HG02623 (cell line): ENCODE results near the gene TCP11L2.
"Not testable (repeated sequence)": the region's sequence is repeated elsewhere in the genome, so short reads cannot be mapped to it uniquely, and the experiment has no call there.

Source experiments
- ATAC-seq: cut with Tn5 transposase; IDR thresholded peaks from one replicate; pipeline ENCODE4 v1.9.1; 2021; ENCODE audit warnings: moderate library complexity; ENCODE audit not compliant: unreplicated experiment

The TCP11L2 gene

DNA sequence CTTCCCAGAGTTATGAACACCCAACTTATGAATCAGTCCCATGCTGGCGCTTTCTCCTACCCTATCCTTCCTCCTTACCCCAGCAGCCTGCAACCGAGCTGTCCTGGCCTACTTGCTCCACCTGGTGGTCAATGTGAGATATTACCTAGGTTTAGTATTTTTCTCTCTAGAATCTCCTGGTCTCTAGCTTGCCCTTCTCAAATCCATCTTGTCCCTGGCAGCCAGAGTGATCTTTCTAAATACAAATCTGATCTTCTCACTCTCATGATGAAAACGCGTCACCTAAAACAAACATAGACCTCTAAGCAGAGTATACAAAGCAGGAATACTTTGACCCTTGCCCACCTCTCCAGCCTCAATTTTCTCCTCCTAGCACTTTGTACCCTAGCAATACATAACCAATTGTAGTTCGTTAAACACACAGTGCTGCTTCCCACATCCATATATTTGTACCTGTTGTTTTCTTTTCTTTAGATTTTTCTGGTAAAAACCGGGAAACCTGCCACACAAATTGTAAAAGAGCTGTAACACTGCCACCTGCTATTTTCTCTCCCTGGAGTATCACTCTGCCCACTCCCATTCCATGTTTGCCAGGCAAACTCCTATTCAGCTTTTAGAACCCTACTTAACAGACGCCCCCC, 20.0 kb upstream of the TCP11L2 start:
- no peak for ATAC-seq

GRCh38 chr12:106284358-106285105, 18.0 kb upstream of the TCP11L2 start:
- no peak for ATAC-seq

DNA sequence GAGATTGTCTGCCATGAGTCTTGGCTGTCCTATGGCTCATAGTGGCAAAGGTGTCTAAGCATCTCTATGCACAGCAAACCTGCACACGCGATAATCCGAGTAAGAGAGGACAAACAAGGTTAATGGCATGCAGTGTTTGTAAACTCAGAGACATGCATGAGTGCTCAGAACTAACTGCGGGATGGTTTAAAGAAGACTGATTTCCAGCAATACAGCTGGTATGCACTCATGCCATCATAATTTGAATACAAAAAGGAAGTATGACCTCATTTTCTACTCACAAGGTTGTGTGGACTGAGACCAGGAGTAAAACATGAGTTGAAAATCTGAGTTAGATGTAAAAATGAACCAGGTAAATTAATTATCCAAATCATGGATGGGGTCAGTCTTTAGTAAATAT, 16.6 kb upstream of the TCP11L2 start:
- ATAC-seq, result no peak

- ATAC-seq, result not testable (repeated sequence)
These were observed 15.9 kb upstream of the TCP11L2 start for GRCh38 chr12:106286576-106287162.

- ATAC-seq, result no peak
These were observed 15.2 kb upstream of the TCP11L2 start for GRCh38 chr12:106287364-106287763.

GRCh38 chr12:106288101-106288493, 14.4 kb upstream of the TCP11L2 start:
- ATAC-seq, result no peak

DNA sequence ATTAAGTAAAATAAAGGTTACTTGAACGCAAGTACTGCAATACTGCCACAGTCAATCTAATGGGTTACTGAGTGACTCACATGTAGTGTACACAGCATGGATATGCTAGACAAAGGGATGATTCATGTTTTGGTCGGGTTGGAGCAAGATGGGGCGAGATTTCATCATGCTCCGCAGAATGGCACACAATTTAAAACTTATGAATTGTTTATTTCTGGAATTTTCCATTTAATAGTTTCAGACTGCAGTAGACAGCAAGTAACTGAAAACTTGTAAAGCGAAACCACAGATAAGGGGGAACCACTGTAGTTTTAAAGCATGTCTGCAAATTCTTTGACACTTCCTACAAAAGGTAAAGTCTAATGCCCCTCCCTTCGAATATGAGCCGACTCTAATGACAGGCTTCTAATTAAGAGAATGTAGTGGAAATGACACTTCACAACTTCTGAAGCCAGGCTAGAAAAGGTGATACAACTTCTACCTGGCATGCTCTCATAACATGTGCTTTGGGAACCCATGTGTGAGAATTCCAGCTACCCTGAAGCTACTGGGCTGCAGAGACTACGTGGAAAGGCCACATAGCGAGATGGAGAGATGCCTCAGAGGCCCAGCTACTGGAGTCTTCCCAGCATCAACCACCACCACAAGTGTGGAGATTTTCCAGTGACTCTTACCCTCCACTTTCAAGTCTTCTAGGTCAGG, 13.9 kb upstream of the TCP11L2 start:
- no peak for ATAC-seq

DNA sequence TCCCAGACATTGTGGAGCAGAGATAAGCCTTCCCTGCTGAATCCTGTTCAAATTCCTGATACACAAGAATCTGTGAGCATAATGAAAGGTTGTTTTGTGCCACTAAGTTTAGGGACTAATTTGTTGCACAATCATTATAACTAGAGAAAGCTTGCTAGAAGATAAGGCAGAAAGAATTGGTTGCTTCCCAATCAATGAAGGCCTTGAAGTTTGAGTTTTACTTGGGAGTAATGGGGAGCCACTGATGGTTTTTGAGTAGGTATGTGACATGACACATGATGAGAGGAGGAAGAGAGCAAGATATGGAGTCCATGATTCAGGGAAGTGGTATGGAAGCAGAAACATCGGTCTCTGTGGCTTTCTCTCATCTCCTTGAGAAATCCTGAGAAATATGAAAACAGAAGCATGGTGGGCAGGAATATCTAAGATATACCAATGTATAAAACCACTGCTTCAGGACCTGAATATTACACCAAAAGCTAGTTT, 13.3 kb upstream of the TCP11L2 start:
- ATAC-seq, result no peak

- ATAC-seq, result no peak
These were observed 11.9 kb upstream of the TCP11L2 start for GRCh38 chr12:106290666-106291065.

DNA sequence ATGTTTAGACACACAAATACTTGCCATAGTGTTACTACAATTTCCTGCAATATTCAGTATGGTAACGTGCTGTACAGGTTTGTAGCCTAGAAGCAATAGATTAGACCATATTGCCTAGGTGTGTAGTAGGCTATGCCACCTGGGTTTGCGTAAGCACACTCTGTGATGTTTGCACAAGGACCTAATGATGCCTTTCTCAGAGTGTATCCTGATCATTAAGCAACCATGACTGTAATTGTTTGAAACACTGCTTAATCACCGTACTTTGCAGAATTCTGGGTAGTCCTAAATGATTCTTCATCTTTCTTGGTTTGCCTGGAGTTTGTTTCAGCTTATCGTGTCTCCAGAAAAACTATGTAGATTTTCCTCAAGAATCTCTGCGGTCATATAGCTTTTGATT, 11.2 kb upstream of the TCP11L2 start:
- no peak for ATAC-seq

DNA sequence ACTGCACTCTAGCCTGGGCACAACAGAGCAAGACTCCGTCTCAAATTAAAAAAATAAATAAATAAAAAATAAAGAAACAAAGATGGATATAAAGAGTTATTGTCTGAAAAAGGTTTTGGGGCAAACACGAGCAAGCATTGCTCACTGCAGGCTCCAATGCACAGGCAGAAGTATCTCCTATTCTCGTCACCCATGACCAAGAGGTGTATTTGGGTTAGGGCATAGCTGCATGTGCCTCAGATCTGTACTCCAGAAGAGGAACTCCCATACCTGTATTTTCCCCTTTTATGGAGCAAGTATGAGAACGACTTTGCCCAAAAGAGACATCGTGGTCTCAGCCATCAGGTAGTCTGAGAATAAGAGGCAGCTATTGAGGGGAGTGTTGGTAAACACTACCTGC, 10.2 kb upstream of the TCP11L2 start:
- no peak for ATAC-seq

GRCh38 chr12:106296179-106296877, 6.2 kb upstream of the TCP11L2 start:
- ATAC-seq, result no peak

GRCh38 chr12:106297075-106297474, 5.5 kb upstream of the TCP11L2 start:
- no peak for ATAC-seq

GRCh38 chr12:106297681-106298080, 4.9 kb upstream of the TCP11L2 start:
- no peak for ATAC-seq

DNA sequence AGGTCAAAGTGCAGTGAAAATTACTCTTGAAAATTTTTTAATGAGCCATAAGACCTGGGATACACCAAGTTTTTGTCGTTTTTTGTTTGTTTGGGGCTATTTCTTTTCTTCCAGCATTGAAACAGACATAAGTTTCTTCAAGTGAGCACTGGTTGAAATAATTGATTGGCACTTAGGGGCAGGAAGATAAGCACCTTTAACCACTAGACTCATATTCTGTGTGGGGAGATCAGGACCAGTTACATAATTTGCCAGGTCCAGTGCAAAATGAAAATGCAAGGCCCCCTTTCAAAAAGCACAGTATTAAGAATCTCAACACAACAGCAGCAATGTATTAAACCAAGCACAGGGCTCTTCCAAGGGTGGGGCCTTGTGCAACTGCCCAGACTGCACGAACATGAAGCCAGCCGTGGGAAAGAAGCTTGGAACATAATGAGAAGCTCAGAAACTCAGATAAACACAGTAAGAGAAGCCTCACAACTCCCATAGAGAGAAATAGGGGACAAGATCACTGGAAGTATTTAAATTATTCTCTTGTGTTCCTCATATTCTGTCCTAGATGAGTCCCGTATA, 3.2 kb upstream of the TCP11L2 start:
- ATAC-seq, result no peak

DNA sequence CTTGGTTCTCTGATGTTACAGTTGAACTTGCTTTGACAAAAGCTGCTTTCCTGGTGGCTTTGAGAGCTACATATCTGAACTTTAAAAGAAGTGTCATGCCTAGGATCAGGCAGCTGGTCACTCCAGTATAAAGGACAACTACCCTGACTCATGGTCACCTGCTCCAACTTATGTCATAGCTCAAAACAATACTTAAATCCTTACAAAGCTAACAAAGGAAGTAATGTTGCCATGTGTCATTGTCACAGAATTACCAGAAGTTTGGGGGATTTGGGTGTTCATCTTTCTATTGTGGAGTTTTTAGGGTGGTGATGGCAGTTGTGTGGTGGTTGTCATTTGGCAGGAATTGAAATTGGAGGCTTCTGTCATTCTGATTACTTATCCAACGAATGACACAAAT, 1.8 kb upstream of the TCP11L2 start:
- ATAC-seq, result no peak

DNA sequence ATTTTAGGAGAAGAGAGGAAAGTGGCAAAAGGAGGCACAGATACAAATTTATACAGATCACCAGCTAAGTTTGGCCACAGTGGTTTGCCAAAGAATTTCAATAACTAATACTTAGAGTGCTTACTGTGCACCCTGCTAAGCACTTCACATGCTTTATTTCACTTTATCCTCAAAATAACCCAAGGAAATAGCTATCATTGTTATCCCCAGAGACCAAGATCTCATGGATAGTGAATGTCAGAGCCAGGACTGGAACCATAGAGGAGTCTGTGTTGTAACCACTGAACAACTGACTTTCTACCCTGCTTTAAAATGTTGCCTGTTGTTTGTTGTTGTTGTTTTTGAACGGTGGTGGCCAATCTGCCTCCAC, 1.3 kb upstream of the TCP11L2 start:
- ATAC-seq, result no peak

DNA sequence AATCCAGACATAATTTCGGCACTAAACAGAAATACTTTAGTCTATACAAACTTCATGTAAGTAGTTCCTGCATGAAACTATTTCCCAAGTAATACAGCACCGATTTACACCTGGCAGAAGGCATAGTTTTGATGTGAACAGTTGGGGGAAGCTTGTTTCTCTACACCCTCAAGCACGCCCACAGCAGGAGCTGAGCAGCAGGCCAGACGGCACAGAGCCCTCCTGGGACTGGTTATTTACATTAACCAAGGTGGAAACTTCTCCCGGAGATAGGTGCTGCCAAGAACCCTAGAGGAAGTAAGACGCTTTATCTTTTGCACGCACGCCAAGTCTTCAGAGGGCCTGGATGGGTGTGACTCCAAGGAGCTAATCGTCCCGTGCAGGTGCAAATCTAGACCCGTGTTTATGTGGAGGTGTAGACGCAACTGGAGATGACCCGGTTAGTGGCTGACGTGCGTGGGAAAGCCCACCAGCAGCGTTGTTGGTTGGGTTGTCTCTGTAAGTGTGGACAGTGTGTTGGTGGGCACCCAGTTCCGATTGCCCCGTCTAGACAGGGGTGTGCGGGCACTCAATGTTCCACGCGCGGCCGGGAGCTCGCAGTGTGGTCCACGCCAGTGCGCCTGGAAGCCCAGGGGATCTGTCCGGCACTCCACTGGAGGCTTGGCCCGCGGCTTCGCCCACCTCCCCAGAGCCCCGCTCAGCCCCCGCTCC, 767 bp upstream of the TCP11L2 start:
- peak; percentile 44 for ATAC-seq

DNA sequence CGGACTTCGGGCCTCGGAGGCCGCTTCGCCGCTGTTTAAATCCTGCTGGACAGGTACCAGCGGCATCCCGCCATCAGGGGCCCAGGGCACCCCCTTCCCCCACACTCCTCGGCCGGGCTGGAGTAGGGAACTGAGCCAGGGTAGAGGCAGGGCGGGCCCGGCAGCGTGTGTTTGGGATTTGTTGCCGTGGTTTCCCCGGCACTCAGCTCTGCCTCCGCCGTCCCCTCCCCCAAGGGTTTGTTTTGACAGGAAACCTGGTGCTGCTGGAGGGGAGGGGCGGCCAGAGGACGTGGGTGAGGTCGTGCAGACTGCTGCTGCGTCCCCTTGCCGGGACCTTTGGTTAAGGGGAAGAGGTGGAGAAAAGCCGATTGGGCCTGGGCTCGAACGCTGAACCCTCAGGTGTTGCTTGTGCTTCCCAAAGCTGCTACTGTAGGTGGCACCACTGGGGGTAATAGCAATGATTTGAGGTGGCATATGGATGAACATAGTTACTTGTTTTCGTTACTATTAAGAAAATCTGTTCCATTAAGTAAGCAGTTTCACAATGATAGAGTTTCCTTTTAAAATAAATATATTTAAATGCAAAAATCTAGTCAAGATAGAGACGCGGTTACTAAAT, 778 bp downstream of the TCP11L2 start:
- no peak for ATAC-seq

DNA sequence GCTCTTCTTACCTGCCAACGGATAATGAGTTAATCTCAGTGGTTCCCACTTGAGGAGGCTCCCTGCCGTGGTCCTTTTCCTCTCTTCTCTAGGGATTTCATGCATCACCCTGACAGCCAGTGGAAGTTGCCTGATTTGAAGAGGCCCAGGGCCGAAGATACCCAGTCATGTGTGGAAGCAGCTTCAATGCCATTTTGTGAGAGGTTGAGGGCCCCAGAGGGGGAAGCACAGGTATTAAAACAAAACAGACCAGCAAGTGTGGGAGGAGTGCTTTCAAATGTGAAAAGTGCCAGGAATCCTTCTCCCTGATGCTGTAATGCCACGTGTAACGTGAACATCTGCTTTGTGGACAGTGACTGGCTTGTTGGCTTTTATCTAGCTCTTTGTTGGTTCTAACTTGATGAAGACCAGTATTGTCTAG, 1.5 kb downstream of the TCP11L2 start:
- ATAC-seq, result no peak
